Right cardiac atrium (tissue), 5 donors: ENCODE data around the gene PIK3CA. TPM values are rescaled to one million over a fixed set of nuclear protein-coding genes. Genes with fewer than 3 reads are reported as not detected.
A peak's percentile ranks its signal among the peaks of the same experiment; 100 is the strongest.
"Not testable (repeated sequence)": the region's sequence is repeated elsewhere in the genome, so short reads cannot be mapped to it uniquely, and the experiment has no call there.

ENCODE experiments used
- ATAC-seq, 2 donors: fragments of 200-7000 bp; cut with Tn5 transposase; one replicate each; pipeline versions ENCODE4 v1.8.0 to v1.9.1; 2020; ENCODE audit warnings: moderate library complexity in 2 of 2, mild to moderate bottlenecking in 1 of 2
- DNase-seq, 3 donors: peaks; one replicate each; pipeline ENCODE4 v3.0.0-alpha.2; 2020
- H3K27ac ChIP-seq: one replicate; pipeline ENCODE4 v1.5.1; 2013; ENCODE audit warnings: mild to moderate bottlenecking, low read length, control low read depth, moderate library complexity
- H3K27me3 ChIP-seq: one replicate; pipeline ENCODE4 v1.6.1; 2013; ENCODE audit not compliant: control insufficient read depth, insufficient read depth
- H3K4me1 ChIP-seq: one replicate; pipeline ENCODE4 v1.6.1; 2013; ENCODE audit warnings: low read length; ENCODE audit not compliant: control insufficient read depth, insufficient read depth
- H3K4me3 ChIP-seq: one replicate; pipeline ENCODE4 v1.5.1; 2013; ENCODE audit warnings: low read length, control low read depth
- H3K9me3 ChIP-seq: one replicate; pipeline ENCODE4 v1.6.1; 2013; ENCODE audit warnings: low read length; ENCODE audit not compliant: control insufficient read depth
- WGBS: extraction: QIAGEN DNeasy Blood & Tissue Kit; methylation state at CpG from one replicate; pipeline ENCODE4 v1.1.7; 2013; 5-methylcytosine and 5-hydroxymethylcytosine counted together
- intact Hi-C, 4 donors: fragments of 100-400 bp; cut with DNase I; formaldehyde crosslinking; loops; one replicate each; pipeline versions ENCODE4 v1.11.0 to v1.14.0; 2022 to 2023
- polyA plus RNA-seq: library from polyadenylated mRNA; stranded (reverse); fragments of 200-250 nt; gene quantifications from one replicate; pipeline ENCODE4 v1.2.3, GENCODE V29; 2013
- total RNA-seq, 4 donors: library from RNA; stranded (reverse); fragmentation: NEBNext Ultra II Directional; extraction: Animal tissue kit (Norgen Biotek cat#: 25700); gene quantifications; one replicate each; pipeline ENCODE4 v1.2.1, GENCODE V29; 2021
- donor health status: healthy with polysubstance abuse.
- donor health status: DM: no; HTN: yes; CAD: no.
- donor health status: DM: no; HTN: no; CAD: no.
- donor health status: DM: no; HTN: yes; CAD: no; lungs with severe emphysema.
- donor health status: DM: yes; HTN: yes; CAD: no.

The PIK3CA gene
- total and polyA plus RNA-seq, 5 donors, result 4.6 to 22.3 (median 21.1) TPM

DNA sequence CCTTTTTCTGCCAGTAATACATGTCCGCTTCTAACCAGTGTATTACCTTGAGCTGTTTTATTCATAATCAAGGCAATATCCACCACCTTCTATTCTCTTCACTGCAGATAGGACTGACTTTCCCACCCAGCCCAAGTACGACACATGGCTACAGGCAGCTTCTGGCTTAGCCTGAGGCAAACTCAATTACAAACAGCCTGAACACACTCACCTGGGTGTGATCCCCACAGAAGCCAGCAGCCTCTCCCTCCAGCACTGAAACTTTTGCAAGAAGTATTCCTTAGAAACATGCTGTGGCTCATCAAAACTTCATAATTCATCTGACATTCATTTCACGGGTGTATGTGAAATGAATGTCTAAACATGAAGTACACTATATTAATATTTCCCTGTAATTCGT lies 116.3 kb downstream of the PIK3CA start:
- no peak overlapping the region for H3K27ac ChIP-seq
- intact Hi-C loops, result no loop called here
- WGBS, result 81% methylated on average over 4 of the region's 4 CpGs

GRCh38 chr3:179265092-179265491 lies 116.9 kb downstream of the PIK3CA start:
- H3K4me1 ChIP-seq, result no peaks in the 10 kb centered on the region
- H3K27ac ChIP-seq, result no peak overlapping the region
- DNase-seq (no peak), ATAC-seq (no peak)
- no peaks in the 10 kb centered on the region for H3K9me3 ChIP-seq
- intact Hi-C loops, result no loop called here
- no peaks in the 10 kb centered on the region for H3K27me3 ChIP-seq
- no peak overlapping the region for H3K4me3 ChIP-seq
- 92% methylated on average over 1 of the region's 1 CpG for WGBS

More for the DNA sequence above, 116.3 kb downstream of the PIK3CA start:
- no peaks in the 10 kb centered on the region for H3K4me1 ChIP-seq
- ATAC-seq, result no peak
- H3K9me3 ChIP-seq, result no peaks in the 10 kb centered on the region
- DNase-seq, result no peak
- no peak overlapping the region for H3K4me3 ChIP-seq
- no peaks in the 10 kb centered on the region for H3K27me3 ChIP-seq

DNA sequence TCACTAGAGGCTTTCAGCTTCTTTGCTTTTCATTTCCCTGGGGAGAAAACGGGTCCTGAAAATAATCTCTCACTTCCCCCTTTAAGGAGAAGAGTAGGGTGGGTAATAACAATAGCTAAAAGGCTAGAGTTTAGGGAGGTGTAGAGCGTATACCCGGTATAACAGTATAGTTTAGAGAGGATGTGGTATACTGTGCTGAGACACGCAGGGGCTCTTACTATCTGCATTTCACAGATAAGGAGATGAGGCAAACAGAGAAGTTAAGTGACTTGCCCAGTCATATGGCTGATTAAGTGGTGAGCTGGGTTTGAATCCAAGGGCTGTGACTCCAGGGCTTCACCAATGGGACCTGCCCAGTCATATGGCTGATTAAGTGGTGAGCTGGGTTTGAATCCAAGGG lies 117.7 kb downstream of the PIK3CA start:
- intact Hi-C loops, result no loop called here
- no peaks in the 10 kb centered on the region for H3K9me3 ChIP-seq
- H3K27ac ChIP-seq, result no peak overlapping the region
- H3K27me3 ChIP-seq, result no peaks in the 10 kb centered on the region
- no peaks in the 10 kb centered on the region for H3K4me1 ChIP-seq
- DNase-seq (no peak), ATAC-seq (no peak)
- WGBS, result 68% methylated on average over 4 of the region's 4 CpGs
- no peak overlapping the region for H3K4me3 ChIP-seq

DNA sequence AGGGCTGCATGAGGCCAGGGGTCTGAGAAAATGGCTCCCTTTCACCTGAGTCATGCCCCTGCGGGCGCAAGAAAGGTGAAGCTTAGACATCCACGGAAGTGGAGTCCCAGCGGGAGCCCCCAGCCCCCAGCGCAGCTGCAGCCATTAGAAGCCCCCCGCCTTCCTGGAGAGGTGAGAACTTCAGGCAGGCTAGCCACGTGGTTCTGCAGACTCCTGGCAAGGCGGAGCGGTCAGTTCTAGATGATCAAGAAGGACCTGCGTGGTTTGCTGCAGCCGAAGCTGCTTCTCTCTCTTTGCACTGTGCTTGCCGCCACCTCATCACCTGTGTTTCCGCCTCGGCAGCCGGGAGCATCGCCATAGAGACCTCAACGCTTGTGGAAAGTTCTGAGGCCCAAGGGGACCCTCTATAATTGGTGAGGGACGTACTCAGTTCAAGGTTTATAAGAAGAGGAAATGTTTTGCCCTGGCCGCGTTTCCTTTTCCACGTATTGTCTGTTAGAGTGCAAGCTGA lies 118.6 kb downstream of the PIK3CA start:
- Histone ChIP-seq H3K4me3 (no peak overlapping the region), H3K27me3 (no peaks in the 10 kb centered on the region), H3K27ac (no peak overlapping the region), H3K9me3 (no peaks in the 10 kb centered on the region), H3K4me1 (no peaks in the 10 kb centered on the region)
- ATAC-seq, result peak in 1 of 2 donors; percentile 56
- WGBS, result 61% methylated on average over 21 of the region's 21 CpGs
- intact Hi-C loops, result no loop called here
- peak in 2 of 3 donors; percentile 39 to 44 for DNase-seq

DNA sequence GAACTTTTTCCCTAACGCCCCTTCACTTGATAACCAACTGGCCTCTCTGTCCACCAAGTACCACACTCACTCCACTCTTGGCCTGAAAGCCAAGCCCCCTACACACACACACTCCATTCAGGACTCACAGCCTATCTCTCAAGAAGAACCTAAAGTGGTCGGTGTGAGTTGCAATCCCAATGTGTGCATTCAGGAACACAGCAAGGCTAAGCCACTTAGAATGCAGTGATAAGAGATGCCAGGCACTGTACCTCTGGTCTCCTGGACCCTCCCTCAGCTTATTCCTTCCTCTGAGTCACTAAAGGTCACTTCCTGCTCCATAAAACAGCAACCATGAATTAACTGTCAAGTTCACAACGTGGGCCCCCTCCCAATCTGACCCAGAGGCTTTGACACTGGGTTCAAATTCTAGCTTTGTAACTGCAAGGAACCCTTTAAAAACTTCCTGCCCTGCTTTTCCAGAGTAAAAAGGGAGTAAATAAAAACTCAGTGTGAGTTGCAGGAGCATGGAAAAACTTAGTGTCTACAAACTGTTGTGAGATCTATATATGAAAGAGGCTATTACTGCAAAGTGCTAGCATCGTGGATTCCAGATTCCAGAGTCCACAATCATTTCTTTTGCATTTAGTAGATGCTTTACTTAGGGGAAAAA lies 120.4 kb downstream of the PIK3CA start:
- Histone ChIP-seq H3K4me3 (no peak overlapping the region), H3K27ac (no peak overlapping the region), H3K4me1 (no peaks in the 10 kb centered on the region), H3K9me3 (no peaks in the 10 kb centered on the region), H3K27me3 (no peaks in the 10 kb centered on the region)
- 48% methylated on average over 4 of the region's 4 CpGs for WGBS
- DNase-seq (no peak), ATAC-seq (no peak)
- intact Hi-C loops, result no loop called here

DNA sequence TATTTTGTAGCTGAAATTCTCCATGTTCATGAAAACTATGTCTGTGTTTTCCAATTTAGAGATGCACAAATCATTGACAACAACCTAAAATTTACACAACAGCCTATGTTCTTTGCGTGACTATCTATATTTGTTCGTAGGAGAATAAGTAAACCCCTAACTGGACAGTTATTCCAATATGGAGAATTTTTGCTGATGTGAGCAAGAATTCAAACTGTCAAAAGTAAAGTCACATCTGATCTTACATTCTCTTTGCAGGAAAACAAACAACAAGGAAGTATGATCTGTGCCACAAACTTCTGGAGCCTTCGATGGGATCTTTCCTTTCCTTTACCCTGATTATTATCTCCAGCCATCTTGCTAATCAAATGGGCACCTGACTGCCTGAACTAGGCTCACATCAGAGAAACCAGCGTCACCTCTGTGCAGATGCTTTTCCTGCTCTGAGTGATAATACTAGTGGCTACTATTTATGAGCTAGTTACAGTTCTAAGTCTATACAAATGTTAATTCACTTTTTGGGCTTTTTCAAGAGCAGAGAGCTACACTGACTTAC lies 121.1 kb downstream of the PIK3CA start:
- no peaks in the 10 kb centered on the region for H3K9me3 ChIP-seq
- DNase-seq (no peak), ATAC-seq (no peak)
- 77% methylated on average over 4 of the region's 4 CpGs for WGBS
- H3K27ac ChIP-seq, result no peak overlapping the region
- no peak overlapping the region for H3K4me3 ChIP-seq
- intact Hi-C loops, result no loop called here
- H3K27me3 ChIP-seq, result no peaks in the 10 kb centered on the region
- H3K4me1 ChIP-seq, result no peaks in the 10 kb centered on the region

DNA sequence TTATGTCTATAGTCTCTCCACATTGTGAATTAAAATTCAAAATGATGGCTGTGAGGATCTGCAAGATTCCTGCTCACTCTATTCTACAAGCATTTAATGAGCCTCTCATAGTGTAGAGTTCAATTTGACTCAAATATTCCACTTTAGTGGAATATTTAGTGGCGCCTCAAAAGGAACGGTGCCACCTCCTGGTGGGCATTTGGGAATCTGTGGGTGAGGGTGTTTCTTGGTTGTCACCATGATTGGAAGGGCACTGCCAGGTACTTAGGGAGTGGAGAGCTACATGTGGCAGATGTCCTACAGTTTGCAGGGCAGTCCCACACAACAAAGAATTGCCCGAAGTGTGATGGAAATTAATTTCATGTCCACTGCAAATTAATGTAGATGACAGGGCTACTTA lies 124.2 kb downstream of the PIK3CA start:
- intact Hi-C loops, result no loop called here
- WGBS, result 89% methylated on average over 3 of the region's 3 CpGs
- H3K27ac ChIP-seq, result no peak overlapping the region
- H3K9me3 ChIP-seq, result no peaks in the 10 kb centered on the region
- no peaks in the 10 kb centered on the region for H3K27me3 ChIP-seq
- DNase-seq, result peak in 1 of 3 donors; percentile 39
- ATAC-seq, result no peak
- H3K4me3 ChIP-seq, result no peak overlapping the region
- no peaks in the 10 kb centered on the region for H3K4me1 ChIP-seq

DNA sequence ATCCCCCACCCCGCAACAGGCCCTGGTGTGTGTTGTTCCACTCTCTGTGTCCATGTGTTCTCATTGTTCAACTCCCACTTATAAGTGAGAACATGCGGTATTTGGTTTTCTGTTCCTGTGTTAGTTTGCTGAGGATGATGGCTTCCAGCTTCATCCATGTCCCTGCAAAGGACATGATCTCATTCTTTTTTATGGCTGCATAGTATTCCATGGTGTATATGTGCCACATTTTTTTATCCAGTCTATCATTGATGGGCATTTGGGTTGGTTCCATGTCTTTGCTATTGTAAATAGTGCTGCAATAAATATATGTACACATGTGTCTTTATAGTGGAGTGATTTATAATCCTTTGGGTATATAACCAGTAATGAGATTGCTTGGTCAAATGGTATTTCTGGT lies 126.3 kb downstream of the PIK3CA start:
- H3K4me1 ChIP-seq, H3K9me3 ChIP-seq, ATAC-seq, H3K4me3 ChIP-seq, intact Hi-C loops, DNase-seq, H3K27ac ChIP-seq, H3K27me3 ChIP-seq: not testable (repeated sequence)
- WGBS, result 97% methylated on average over 2 of the region's 2 CpGs

GRCh38 chr3:179276001-179276400 lies 127.8 kb downstream of the PIK3CA start:
- Histone ChIP-seq H3K4me1 (no peaks in the 10 kb centered on the region), H3K4me3 (no peak overlapping the region), H3K27ac (no peak overlapping the region), H3K9me3 (no peaks in the 10 kb centered on the region), H3K27me3 (no peaks in the 10 kb centered on the region)
- 70% methylated on average over 3 of the region's 3 CpGs for WGBS
- intact Hi-C loops, result no loop called here
- no peak for DNase-seq
- ATAC-seq, result no peak

GRCh38 chr3:179276743-179277142 lies 128.6 kb downstream of the PIK3CA start:
- no peak for DNase-seq
- Histone ChIP-seq H3K27me3 (no peaks in the 10 kb centered on the region), H3K9me3 (no peaks in the 10 kb centered on the region), H3K4me3 (no peak overlapping the region), H3K4me1 (no peaks in the 10 kb centered on the region), H3K27ac (no peak overlapping the region)
- intact Hi-C loops, result no loop called here
- no peak for ATAC-seq
- WGBS, result 82% methylated on average over 3 of the region's 3 CpGs

- Histone ChIP-seq H3K27ac (no peak overlapping the region), H3K4me1 (no peaks in the 10 kb centered on the region), H3K9me3 (no peaks in the 10 kb centered on the region), H3K27me3 (no peaks in the 10 kb centered on the region), H3K4me3 (no peak overlapping the region)
- DNase-seq, result no peak
- 95% methylated on average over 1 of the region's 1 CpG for WGBS
- intact Hi-C loops, result no loop called here
- no peak for ATAC-seq
These were observed 130.0 kb downstream of the PIK3CA start for GRCh38 chr3:179278151-179278550.
